ENCODE results near the gene UBC. TPM values are rescaled to one million over a fixed set of nuclear protein-coding genes. Genes with fewer than 3 reads are reported as not detected.
"Not testable (repeated sequence)": the region's sequence is repeated elsewhere in the genome, so short reads cannot be mapped to it uniquely, and the experiment has no call there.

The UBC gene
- total RNA-seq, 1 experiment from 2014 or later, result 1,600 TPM

GRCh38 chr12:124931528-124931927 lies 17.1 kb upstream of the UBC start:
- DNase-seq (ENCODE audit: low read depth), result not testable (repeated sequence)

- no peak for DNase-seq (ENCODE audit: low read depth)
Measured at GRCh38 chr12:124930586-124930985, 16.1 kb upstream of the UBC start.

GRCh38 chr12:124929649-124930419 lies 15.4 kb upstream of the UBC start:
- no peak for DNase-seq (ENCODE audit: low read depth)

GRCh38 chr12:124928912-124929530 lies 14.6 kb upstream of the UBC start:
- no peak for DNase-seq (ENCODE audit: low read depth)

GRCh38 chr12:124928095-124928911 lies 13.9 kb upstream of the UBC start:
- DNase-seq (ENCODE audit: low read depth), result peak; percentile 95

- DNase-seq (ENCODE audit: low read depth), result peak; percentile 90
Measured at GRCh38 chr12:124927201-124928094, 13.0 kb upstream of the UBC start.

GRCh38 chr12:124925782-124926181 lies 11.3 kb upstream of the UBC start:
- DNase-seq (ENCODE audit: low read depth), result not testable (repeated sequence)

GRCh38 chr12:124925117-124925516 lies 10.7 kb upstream of the UBC start:
- DNase-seq (ENCODE audit: low read depth), result no peak

GRCh38 chr12:124923905-124924734 lies 9.7 kb upstream of the UBC start:
- DNase-seq (ENCODE audit: low read depth), result peak; percentile 62

GRCh38 chr12:124921200-124922031 lies 7.0 kb upstream of the UBC start:
- peak; percentile 75 for DNase-seq (ENCODE audit: low read depth)

- DNase-seq (ENCODE audit: low read depth), result no peak
Measured at GRCh38 chr12:124920353-124920935, 6.0 kb upstream of the UBC start.

- peak; percentile 76 for DNase-seq (ENCODE audit: low read depth)
Measured at GRCh38 chr12:124919521-124920352, 5.3 kb upstream of the UBC start.

- not testable (repeated sequence) for DNase-seq (ENCODE audit: low read depth)
Measured at GRCh38 chr12:124918622-124918988, 4.2 kb upstream of the UBC start.

- DNase-seq (ENCODE audit: low read depth), result no peak
Measured at GRCh38 chr12:124917841-124918621, 3.6 kb upstream of the UBC start.

- DNase-seq (ENCODE audit: low read depth), result peak; percentile 100
Measured at GRCh38 chr12:124917135-124917840, 2.8 kb upstream of the UBC start.

- peak; percentile 93 for DNase-seq (ENCODE audit: low read depth)
Measured at GRCh38 chr12:124916374-124917134, 2.1 kb upstream of the UBC start.

Measured in HT1080 (cell line).